HG02970 (cell line): ENCODE measurements around the gene PCBP1.
"Not testable (repeated sequence)": the region's sequence is repeated elsewhere in the genome, so short reads cannot be mapped to it uniquely, and the experiment has no call there.

ENCODE experiments used
- ATAC-seq: cut with Tn5 transposase; IDR thresholded peaks from one replicate; pipeline ENCODE4 v1.9.1; 2021; ENCODE audit warnings: mild to moderate bottlenecking, moderate library complexity, moderate number of reproducible peaks; ENCODE audit not compliant: unreplicated experiment, low FRiP score

The PCBP1 gene

DNA sequence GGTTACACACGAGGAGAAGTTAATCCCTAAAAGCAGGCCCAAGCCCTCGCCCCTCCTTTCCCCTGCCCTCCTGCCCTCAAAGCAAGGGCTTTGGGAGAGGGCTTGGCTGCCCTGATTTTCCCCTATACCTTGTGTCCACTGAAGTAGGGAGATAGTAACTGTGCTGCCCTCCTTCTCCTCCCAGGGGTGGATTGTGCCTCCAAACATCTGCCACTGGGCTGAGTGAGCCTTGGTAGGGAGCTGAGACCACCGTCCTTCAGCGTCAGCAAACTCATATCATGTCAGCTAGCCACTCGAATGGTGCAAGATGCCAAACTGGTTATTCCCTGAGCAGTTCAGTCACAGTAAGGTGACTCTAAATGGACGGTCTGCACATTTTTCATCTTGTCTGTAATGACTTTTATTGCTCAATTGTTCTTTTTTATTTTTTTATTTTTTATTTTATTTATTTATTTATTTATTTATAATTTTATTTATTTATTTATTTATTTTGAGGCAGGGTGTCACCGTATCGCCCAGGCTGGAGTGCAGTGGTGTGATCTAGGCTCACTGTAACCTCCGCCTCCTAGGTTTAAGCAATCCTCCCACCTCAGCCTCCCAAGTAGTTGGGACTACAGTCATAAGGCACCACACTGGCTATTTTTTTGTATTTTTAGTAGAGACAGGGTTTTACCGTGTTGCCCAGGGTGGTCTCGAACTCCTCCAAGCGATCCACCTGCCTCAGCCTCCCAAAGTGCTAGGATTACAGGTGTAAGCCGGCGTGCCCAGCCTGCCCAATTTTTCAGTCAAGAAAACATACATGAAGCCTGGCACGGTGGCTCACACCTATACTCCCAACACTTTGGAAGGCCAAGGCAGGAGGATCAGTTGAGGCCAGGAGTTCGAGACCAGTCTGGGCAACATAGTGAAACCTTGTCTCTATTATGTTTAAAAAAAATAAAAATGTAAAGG, 8.7 kb downstream of the PCBP1 start:
- no peak for ATAC-seq

DNA sequence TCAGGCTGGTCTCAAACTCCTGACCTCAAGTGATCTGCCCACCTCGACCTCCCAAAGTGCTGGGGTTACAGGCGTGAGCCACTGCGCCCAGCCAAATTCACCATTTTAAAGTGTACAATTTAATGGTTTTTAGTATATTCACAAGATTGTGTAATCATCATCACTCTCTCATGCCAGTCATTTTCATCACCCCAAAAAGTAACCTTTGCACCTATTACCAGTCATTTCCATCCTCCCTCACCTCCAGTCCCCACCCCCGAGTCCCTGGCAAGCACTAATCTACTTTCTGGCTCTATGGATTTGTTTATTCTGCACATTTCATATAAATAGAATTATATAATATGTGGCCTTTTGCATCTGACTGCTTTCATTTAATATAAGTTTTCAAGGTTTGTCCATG, 10.8 kb downstream of the PCBP1 start:
- ATAC-seq: no peak

DNA sequence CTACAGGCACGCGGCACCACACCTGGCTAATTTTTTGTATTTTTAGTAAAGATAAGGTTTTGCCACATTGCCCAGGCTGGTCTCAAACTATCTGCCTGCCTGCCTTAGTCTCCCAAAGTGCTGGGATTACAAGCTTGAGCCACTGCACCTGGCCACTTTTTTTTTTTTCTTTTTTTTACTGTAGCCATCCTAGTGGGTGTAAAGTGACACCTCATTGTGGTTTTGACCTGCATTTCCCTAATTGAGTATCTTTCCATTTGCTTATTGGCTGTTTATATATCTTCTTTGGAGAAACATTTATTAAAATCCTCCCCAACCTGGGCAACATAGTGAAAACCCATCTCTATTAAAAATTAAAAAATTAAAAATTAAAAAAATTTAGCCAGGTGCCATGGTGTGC, 12.0 kb downstream of the PCBP1 start:
- no peak for ATAC-seq

DNA sequence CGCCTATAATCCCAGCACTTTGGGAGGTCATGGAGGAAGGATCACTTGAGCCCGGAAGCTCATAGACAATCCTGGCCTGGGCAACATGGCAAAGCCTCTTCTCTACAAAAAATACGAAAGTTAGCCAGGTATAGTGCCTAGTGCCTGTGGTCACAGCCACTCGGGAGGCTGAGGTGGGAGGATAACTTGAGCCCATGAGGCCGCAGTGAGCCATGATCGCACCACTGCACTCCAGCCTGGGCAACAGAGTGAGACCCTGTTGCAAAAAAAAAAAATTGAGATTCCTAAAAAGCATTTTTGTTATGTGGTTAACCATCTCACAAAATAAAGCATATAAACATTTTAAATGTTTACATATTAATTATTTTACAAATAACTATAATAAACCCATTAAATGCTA, 13.9 kb downstream of the PCBP1 start:
- no peak for ATAC-seq

DNA sequence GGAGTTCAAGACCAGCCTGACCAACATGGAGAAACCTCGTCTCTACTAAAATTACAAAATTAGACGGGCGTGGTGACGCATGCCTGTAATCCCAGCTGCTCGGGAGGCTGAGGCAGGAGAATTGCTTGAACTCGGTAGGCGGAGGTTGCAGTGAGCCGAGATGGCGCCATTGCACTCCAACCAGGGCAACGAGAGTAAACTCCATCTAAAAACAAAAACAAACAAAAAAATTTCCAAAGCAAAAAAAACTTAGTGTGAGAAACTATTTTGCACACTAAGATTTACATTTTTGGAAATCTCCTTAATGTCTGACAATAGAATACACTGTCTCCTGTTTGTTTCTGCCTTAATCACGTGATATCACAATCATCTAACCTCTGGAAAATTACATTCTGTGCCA, 14.4 kb downstream of the PCBP1 start:
- not testable (repeated sequence) for ATAC-seq

DNA sequence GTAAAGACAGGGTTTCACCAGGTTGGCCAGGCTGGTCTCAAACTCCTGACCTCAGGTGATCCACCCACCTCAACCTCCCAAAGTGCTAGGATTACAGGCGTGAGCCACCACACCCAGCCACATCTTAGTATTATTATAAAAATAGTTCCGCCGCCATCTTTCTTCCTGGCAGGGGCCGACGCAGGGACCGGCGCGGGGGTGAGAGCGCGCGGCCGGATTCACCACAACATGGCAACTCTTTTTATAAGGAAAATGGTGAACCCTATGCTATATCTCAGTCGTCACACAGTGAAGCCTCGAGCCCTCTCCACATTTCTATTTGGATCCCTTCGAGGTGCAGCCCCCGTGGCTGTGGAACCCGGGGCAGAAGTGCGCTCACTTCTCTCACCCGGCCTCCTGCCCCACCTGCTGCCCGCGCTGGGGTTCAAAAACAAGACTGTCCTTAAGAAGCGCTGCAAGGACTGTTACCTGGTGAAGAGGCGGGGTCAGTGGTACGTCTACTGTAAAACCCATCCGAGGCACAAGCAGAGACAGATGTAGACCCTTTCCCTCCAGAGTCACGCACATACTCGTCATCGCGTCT, 15.1 kb downstream of the PCBP1 start:
- ATAC-seq: not testable (repeated sequence)

DNA sequence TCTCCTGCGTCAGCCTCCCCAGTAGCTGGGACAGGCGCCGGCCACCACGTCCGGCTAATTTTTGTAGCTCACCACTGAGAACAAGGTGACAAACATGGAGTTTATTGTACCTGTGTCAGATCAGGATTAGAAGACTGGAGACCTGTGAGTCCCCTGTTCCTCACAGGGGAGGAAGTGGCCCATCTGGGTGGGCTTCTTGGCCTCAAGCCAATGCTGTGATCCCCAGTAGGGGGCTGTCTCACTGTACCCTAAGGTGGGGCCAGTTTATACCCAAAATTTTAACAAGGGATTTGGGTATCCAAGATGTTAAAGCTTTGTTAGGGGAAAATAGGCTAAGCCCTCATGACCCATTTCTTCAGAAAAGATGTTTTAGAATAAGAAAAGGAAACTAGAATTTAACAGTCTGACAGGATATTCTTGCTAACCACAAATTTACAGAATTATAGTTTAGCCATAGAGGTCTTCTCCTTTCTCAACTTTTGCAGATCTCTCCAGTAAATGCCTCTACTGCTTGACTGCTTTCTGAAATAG, 16.3 kb downstream of the PCBP1 start:
- no peak for ATAC-seq

DNA sequence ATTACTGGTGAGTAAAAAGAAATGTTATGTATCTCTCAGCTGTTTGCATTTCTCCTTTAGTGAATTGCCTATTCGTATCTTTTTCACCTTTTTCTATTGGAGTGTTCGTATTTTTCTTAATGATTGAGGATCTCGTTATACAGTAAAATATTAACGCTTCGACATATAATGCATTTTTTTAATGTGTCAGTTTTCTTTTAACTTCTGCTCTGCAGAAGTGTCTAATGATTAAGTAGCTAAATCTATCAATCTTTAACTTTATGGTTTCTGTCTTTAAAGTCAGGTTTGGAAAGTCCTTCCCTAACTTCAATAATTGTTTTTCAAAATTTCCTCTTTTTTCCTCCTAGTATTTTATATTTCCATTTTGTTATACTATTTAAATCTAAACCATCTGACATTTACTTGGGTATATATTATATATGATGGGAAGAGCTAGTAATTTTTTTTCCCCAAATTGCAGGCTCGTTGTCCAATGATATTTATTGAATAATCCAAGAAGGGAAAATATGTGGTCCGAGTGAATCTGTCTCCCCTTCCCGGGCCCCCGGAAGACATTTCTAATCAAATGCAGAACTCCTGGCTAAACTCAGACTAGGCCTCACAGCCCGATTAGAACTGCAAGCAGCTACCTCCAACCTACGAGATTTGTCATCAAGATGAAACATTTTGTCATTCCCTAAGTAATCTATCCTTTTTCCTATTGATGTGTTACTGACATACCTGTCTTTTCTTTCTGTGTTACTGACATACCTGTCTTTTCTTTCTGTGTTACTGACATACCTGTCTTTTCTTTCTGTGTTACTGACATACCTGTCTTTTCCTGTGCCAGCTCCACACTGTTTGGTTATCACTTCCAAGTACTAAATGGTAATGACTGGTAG, 17.2 kb downstream of the PCBP1 start:
- ATAC-seq: no peak

DNA sequence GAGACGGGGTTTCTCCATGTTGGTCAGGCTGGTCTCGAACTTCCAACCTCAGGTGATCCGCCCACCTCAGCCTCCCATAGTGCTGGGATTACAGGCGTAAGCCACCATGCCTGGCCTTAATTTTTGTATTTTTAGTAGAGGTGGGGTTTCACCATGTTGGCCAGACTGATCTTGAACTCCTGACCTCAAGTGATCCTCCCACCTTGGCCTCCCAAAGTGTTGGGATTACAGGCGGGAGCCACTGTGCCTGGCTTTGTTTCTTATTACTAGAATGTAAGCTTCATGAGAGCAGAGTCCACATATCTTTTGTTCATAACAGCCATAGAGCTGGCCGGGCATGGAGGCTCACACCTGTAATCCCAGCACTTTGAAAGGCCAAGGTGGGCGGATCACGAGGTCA, 18.9 kb downstream of the PCBP1 start:
- ATAC-seq: not testable (repeated sequence)

DNA sequence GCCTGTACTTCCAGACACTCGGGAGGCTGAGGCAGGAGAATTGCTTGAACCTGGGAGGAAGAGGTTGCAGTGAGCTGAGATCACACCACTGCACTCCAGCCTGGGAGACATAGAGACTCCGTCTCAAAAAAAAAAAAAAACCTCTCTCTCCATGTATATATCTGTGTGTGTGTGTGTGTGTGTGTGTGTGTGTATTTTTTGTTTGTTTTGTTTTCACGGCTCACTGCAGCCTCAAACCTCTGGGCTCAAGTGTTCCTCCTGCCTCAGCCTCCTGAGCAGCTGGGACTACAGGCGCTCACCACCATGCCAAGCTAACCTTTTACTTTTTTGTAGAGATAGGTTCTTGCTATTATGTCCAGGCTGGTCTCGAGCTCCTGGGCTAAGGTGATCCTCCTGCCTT, 23.1 kb downstream of the PCBP1 start:
- ATAC-seq: not testable (repeated sequence)

DNA sequence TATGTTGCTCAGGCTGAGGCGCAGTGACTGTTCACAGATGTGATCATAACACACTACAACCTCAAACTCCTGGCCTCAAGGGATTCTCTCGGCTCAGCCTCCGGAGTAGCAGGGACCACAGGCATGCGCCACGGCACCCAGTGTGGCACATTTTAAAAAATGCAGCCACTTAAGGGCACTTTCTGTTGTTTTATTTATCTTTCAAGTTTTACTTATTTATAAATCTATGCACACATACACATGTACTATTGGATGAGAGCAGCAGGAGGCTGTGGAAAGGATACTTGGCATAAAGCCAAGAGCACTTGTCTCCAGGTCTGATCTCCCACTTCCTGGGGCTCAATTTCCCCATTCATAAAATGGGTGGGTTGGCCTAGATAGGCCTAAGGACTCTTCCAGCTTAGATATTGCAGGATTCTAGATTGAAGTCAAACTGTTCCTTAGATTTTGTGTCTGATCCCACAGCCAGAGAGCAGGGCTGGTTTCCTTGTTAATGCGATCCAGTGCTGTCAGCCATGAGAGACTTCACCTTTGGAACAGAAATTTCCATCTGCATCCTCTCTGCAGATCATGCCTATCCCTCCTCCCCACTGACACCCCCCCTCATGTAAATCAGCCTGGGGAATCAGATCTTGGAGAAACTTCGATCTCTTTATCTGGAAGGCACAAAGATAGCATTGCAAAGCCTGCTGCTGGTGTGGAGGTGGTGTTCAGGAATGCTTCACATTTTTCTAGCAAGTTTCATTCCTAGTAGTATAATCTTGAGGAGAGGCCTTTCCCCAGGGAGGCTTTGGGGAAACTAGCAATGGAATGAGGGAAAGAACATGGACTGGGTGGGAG, 24.7 kb downstream of the PCBP1 start:
- no peak for ATAC-seq

DNA sequence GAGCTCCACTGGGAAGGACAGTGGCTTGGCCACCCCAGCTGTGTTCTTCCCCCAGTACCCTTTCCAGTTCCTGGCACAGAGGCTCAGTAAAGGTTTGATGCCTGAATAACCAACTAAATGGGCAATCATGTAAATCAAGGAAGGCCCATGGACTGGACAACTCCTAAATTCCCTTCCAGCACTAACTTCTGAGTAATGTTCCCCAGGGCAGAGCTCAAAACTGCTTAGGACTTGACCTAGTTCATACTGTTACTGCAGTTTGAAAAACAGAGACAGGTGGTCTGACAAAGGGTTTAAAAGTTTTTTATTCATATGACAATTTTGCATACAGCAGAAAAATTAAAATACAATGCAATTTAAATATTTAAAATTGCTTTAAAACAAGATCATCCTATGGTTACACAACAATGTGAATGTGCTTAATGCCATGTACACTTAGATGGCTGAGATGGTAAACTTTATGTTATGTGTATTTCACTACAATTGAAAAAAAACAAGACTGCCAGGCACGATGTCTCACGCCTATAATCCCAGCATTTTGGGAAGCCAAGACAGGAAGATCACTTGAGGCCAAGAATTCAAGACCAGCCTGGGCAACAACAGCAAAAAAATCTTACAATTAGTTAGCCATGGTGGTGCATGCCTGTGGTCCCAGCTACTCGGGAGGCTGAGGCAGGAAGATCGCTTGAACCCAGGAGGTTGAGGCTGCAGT, 26.2 kb downstream of the PCBP1 start:
- no peak for ATAC-seq

DNA sequence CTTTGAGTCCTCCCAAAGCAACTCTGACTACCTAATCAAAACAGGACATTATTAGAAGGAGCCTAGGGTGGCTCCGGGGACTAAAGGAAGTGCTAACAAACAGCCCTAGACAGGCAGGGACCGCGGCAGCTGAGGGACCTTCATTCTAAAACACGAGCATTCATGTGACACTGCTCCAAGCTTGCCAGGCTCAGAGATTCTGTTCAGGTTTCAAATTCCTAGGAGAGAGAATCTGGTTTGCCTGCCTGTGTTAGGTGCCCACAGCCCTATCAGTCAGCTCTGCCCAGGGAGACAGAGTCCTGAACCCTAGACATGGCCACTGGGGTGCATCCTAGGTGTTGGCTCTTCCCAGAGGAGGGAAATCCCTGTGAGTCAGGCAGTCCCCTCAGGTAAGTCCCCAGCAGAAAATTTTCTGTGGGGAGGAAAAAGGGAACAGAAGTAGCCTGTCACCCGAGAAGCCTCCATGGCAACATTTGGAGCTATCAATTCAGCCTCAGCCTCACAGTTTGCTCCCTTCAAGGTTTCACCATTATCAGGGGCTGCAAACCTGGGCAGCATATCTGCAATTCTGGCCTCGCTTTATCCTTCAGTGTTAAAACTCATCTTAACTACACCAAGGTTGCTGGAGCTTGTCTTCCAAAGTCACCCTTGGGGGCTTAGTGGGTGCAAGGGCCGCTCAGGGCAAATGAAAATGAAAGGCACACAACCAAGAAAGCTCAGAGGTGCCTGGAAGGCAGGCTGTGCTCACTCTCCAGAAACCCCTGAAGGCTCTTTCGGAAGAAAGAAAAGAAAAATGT, 28.6 kb downstream of the PCBP1 start:
- ATAC-seq: no peak

DNA sequence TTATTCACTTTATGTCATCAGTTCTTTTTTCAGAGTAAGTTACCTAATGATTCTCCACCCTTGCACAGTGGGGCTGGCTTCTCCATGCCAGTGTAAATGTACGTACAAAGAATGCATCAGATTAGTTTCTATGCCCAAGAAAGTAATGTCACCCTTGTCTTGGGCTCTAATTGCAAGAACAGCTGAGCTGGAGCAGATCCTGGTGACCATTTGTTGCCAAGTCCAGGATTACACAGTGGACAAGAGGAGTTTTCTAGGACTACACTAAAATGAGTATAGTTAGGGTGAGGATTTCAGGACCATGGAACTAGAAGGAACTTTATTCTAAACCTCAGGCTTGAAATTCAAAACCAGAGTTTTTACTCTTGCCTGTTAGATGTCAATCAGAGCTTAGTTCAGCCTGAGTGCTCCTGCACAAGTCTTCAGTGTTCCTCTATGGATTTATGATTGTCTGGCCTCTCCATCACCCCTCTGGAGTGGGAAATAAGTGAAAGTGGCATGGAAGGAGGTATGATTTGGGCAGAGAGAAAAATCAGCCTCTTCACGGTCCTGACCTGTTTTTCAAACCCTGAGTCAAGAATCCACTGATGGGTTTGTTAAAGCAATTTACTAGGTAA, 29.8 kb downstream of the PCBP1 start:
- ATAC-seq: no peak

DNA sequence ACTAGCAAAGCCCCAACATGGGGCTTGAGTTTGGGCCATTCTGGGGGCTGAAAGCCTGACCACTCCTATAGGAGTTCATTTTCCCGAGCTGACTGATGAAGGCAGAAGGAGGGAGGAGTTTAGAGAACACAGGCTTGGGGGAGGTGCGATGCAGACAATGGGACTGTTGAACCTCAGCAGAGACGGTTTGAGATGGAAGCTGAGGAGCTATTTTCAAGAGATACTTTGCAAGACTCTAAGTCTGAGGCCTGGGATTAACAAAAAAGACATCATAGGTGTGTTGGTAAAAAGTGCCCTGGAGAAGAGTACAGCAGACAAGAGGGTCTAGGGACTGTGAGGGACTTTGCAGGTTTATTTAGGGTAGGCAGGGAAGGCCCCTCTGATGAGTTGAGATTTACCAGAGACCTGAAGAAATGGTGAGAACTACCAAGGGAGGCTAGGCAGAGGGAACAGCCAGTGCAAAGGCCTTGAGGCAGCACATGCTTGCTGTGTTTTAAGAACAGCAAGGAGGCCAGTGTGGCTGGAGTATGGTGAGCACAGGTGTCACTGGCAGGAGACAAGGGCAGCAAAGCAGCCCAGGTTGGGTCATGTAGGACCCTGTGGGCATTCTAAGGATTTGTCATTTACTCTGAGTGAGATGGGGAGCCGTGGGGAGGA, 31.6 kb downstream of the PCBP1 start:
- no peak for ATAC-seq

DNA sequence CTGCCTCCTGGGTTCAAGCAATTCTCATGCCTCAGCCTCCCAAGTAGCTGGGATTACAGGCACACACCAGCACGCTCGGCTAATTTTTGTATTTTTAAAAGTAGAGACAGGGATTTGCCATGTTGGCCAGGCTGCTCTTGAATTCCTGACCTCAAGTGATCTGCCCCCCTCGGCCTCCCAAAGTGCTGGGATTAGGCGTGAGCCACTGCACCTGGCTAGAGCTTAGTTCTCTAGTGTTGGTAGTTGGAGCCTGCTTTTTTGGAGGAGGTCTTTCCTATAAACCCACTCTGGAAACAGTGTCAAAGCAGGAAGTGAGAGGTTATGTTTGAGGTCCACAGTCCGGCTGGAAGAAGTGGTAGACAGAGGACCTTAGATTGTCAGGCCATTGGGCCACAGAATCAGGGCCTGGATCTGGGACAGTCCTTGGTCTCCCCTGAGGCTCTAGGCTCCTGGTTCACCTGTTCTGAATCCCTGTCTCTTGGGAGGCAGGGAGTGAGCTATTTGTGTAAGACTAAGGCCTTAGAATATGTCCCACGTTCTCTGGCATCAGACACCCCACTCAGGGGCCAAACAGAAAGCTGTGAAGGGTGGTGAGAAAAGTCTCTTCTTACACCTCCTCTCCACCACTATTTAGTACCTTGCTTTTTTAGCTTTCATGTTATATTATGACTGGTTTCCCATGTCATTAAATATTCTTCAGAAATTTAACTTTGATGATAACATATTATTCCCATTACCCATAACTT, 34.5 kb downstream of the PCBP1 start:
- ATAC-seq: no peak

DNA sequence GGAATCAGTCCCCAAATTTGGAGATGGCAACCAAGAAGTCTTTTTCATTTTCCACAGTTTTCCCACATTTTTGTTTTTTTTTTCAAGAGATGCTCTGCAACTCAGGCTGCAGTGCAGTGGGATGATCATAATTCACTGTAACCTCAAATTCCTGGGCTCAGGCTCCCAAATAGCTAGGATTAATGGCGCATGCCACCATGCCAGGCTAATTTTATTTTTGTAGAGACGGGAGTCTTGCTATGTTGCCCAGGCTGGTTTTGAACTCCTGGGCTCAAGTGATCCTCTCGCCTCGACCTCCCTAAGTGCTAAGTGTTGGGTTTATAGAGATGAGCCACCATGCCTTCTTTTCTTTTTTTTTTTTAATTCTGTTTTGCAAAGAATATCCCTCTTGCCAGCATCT, 35.2 kb downstream of the PCBP1 start:
- ATAC-seq: no peak
